NCI-H460 (cell line): ENCODE data around the gene CNKSR3. TPM values are rescaled to one million over a fixed set of nuclear protein-coding genes. Genes with fewer than 3 reads are reported as not detected.
"Not testable (repeated sequence)": the region's sequence is repeated elsewhere in the genome, so short reads cannot be mapped to it uniquely, and the experiment has no call there.

Experiments used
- DNase-seq: peaks from one replicate; pipeline ENCODE4 v3.0.0-alpha.2; 2016; ENCODE audit warnings: low read depth; ENCODE audit errors: extremely low read depth
- polyA plus RNA-seq: library from polyadenylated mRNA; depleted of rRNA; stranded (reverse); fragments of >200 nt; gene quantifications from 2 replicates; pipeline ENCODE4 v1.2.3, GENCODE V29; 2014; cell fraction: nucleus; rRNA removed
- total RNA-seq: library from RNA; depleted of rRNA; stranded (reverse); fragments of >200 nt; shearing (Covaris generic); gene quantifications from 2 replicates; pipeline ENCODE4 v1.2.3, GENCODE V29; 2014; rRNA removed

CNKSR3 gene
- total RNA-seq, result 6.1 and 6.3 TPM in 2 replicates
- polyA plus RNA-seq, result 4.0 and 5.5 TPM in 2 replicates

- peak; percentile 75 for DNase-seq
These were observed at the start of gene CNKSR3 for GRCh38 chr6:154510144-154510905. TSS of gene CNKSR3 (minus strand) at chr6:154510685. CDS start at chr6:154510114, 571 bp downstream.

- DNase-seq, result no peak
These were observed 48.5 kb upstream of the CNKSR3 start for GRCh38 chr6:154558984-154559383.

GRCh38 chr6:154558513-154558912 is 48.0 kb upstream of the CNKSR3 start:
- DNase-seq, result no peak

- DNase-seq, result peak; percentile 61
These were observed 44.7 kb upstream of the CNKSR3 start for GRCh38 chr6:154555073-154555677.

GRCh38 chr6:154554491-154554890 is 44.0 kb upstream of the CNKSR3 start:
- no peak for DNase-seq

GRCh38 chr6:154550779-154551178 is 40.3 kb upstream of the CNKSR3 start:
- DNase-seq, result no peak

- no peak for DNase-seq
These were observed 38.7 kb upstream of the CNKSR3 start for GRCh38 chr6:154549179-154549578.

- DNase-seq, result no peak
These were observed 37.8 kb upstream of the CNKSR3 start for GRCh38 chr6:154548130-154548830.

GRCh38 chr6:154543628-154544027 is 33.1 kb upstream of the CNKSR3 start:
- DNase-seq, result no peak

- no peak for DNase-seq
These were observed 32.3 kb upstream of the CNKSR3 start for GRCh38 chr6:154542747-154543146.

- not testable (repeated sequence) for DNase-seq
These were observed 31.4 kb upstream of the CNKSR3 start for GRCh38 chr6:154541837-154542236.

- DNase-seq, result no peak
These were observed 29.2 kb upstream of the CNKSR3 start for GRCh38 chr6:154539593-154540269.

GRCh38 chr6:154538640-154539191 is 28.2 kb upstream of the CNKSR3 start:
- no peak for DNase-seq

GRCh38 chr6:154537511-154538325 is 27.2 kb upstream of the CNKSR3 start:
- DNase-seq, result no peak

GRCh38 chr6:154536999-154537398 is 26.5 kb upstream of the CNKSR3 start:
- DNase-seq, result no peak

GRCh38 chr6:154536255-154536654 is 25.8 kb upstream of the CNKSR3 start:
- DNase-seq, result no peak

GRCh38 chr6:154535851-154536250 is 25.4 kb upstream of the CNKSR3 start:
- no peak for DNase-seq

- DNase-seq, result no peak
These were observed 24.7 kb upstream of the CNKSR3 start for GRCh38 chr6:154535147-154535546.

- DNase-seq, result no peak
These were observed 24.0 kb upstream of the CNKSR3 start for GRCh38 chr6:154534531-154534930.

GRCh38 chr6:154532426-154532825 is 21.9 kb upstream of the CNKSR3 start:
- no peak for DNase-seq
